Measurements from ENCODE around the gene RAB8B.

The RAB8B gene

GRCh38 chr15:63238171-63238570 is 48.8 kb downstream of the RAB8B start:
- no peak overlapping the region for H3K27ac ChIP-seq (ENCODE audit: low read length)
- H3K9me2 ChIP-seq (replicated peaks; ENCODE audit: insufficient read depth, low read length): no peaks in the 10 kb centered on the region
- no peaks in the 10 kb centered on the region for H4K20me1 ChIP-seq (ENCODE audit: insufficient read depth, low read length)
- no peak overlapping the region for H2AFZ ChIP-seq (ENCODE audit: low read length)
- H3K9ac ChIP-seq (ENCODE audit: low read length): no peak overlapping the region
- no peaks in the 10 kb centered on the region for H3K36me3 ChIP-seq (replicated peaks; ENCODE audit: insufficient read depth, low read length)
- DNase-seq: no peak
- H3K79me2 ChIP-seq (ENCODE audit: low read length): peaks cover 13% of the 10 kb centered on the region; the same call in 1 of the 2 replicates
- no peak overlapping the region for H3K4me3 ChIP-seq (ENCODE audit: low read length)
- H3F3A ChIP-seq (ENCODE audit: insufficient read depth, low read length): no peaks in the 10 kb centered on the region
- H3K4me2 ChIP-seq (ENCODE audit: low read depth, low read length): no peak overlapping the region
- H3K9me3 ChIP-seq (replicated peaks; ENCODE audit: insufficient read depth, low read length): no peaks in the 10 kb centered on the region
- peaks cover 3% of the 10 kb centered on the region for H3K4me1 ChIP-seq (ENCODE audit: low read length)
- H3K27me3 ChIP-seq (replicated peaks; ENCODE audit: insufficient read depth, low read length): no peaks in the 10 kb centered on the region
- no peak for TF ChIP-seq EZH2 (optimal IDR thresholded peaks at IDR 0.05; ENCODE audit: low read depth, low read length)

- Histone ChIP-seq H3K27me3 (replicated peaks; ENCODE audit: insufficient read depth, low read length) (no peaks in the 10 kb centered on the region), H3K9ac (ENCODE audit: low read length) (no peak overlapping the region), H3K9me3 (replicated peaks; ENCODE audit: insufficient read depth, low read length) (no peaks in the 10 kb centered on the region), H4K20me1 (ENCODE audit: insufficient read depth, low read length) (no peaks in the 10 kb centered on the region), H3K36me3 (replicated peaks; ENCODE audit: insufficient read depth, low read length) (no peaks in the 10 kb centered on the region), H3K79me2 (ENCODE audit: low read length) (peaks cover 13% of the 10 kb centered on the region; the same call in 1 of the 2 replicates), H2AFZ (ENCODE audit: low read length) (no peak overlapping the region), H3K4me2 (ENCODE audit: low read depth, low read length) (no peak overlapping the region), H3K4me3 (ENCODE audit: low read length) (no peak overlapping the region), H3K4me1 (ENCODE audit: low read length) (peaks cover 3% of the 10 kb centered on the region), H3K9me2 (replicated peaks; ENCODE audit: insufficient read depth, low read length) (no peaks in the 10 kb centered on the region), H3F3A (ENCODE audit: insufficient read depth, low read length) (no peaks in the 10 kb centered on the region), H3K27ac (ENCODE audit: low read length) (no peak overlapping the region)
- TF ChIP-seq EZH2 (optimal IDR thresholded peaks at IDR 0.05; ENCODE audit: low read depth, low read length): no peak
- no peak for TF ChIP-seq CTCF (IDR thresholded peaks at IDR 0.05; ENCODE audit: low read length)
- no peak for TF ChIP-seq EZH2phosphoT487 (IDR thresholded peaks at IDR 0.05; ENCODE audit: low read length)
- peak; percentile 26 for DNase-seq
Observed at GRCh38 chr15:63238796-63239195, 49.4 kb downstream of the RAB8B start.

GRCh38 chr15:63240109-63240508 is 50.7 kb downstream of the RAB8B start:
- no peaks in the 10 kb centered on the region for H3K9me2 ChIP-seq (replicated peaks; ENCODE audit: insufficient read depth, low read length)
- H3K4me1 ChIP-seq (ENCODE audit: low read length): peaks cover 3% of the 10 kb centered on the region
- DNase-seq: no peak
- no peak overlapping the region for H3K27ac ChIP-seq (ENCODE audit: low read length)
- H3K27me3 ChIP-seq (replicated peaks; ENCODE audit: insufficient read depth, low read length): no peaks in the 10 kb centered on the region
- no peak overlapping the region for H2AFZ ChIP-seq (ENCODE audit: low read length)
- H3F3A ChIP-seq (ENCODE audit: insufficient read depth, low read length): no peaks in the 10 kb centered on the region
- H3K79me2 ChIP-seq (ENCODE audit: low read length): peaks cover 13% of the 10 kb centered on the region; the same call in 1 of the 2 replicates
- H3K9me3 ChIP-seq (replicated peaks; ENCODE audit: insufficient read depth, low read length): no peaks in the 10 kb centered on the region
- no peaks in the 10 kb centered on the region for H3K36me3 ChIP-seq (replicated peaks; ENCODE audit: insufficient read depth, low read length)
- TF ChIP-seq EZH2 (optimal IDR thresholded peaks at IDR 0.05; ENCODE audit: low read depth, low read length) (no peak), EZH2phosphoT487 (IDR thresholded peaks at IDR 0.05; ENCODE audit: low read length) (no peak), CTCF (IDR thresholded peaks at IDR 0.05; ENCODE audit: low read length) (no peak)
- no peaks in the 10 kb centered on the region for H4K20me1 ChIP-seq (ENCODE audit: insufficient read depth, low read length)
- H3K9ac ChIP-seq (ENCODE audit: low read length): no peak overlapping the region
- H3K4me2 ChIP-seq (ENCODE audit: low read depth, low read length): no peak overlapping the region
- no peak overlapping the region for H3K4me3 ChIP-seq (ENCODE audit: low read length)

- H3K27me3 ChIP-seq (replicated peaks; ENCODE audit: insufficient read depth, low read length): no peaks in the 10 kb centered on the region
- no peak overlapping the region for H2AFZ ChIP-seq (ENCODE audit: low read length)
- H3K9me3 ChIP-seq (replicated peaks; ENCODE audit: insufficient read depth, low read length): no peaks in the 10 kb centered on the region
- H4K20me1 ChIP-seq (ENCODE audit: insufficient read depth, low read length): no peaks in the 10 kb centered on the region
- peaks cover 3% of the 10 kb centered on the region for H3K4me1 ChIP-seq (ENCODE audit: low read length)
- no peak overlapping the region for H3K4me3 ChIP-seq (ENCODE audit: low read length)
- H3K27ac ChIP-seq (ENCODE audit: low read length): no peak overlapping the region
- DNase-seq: no peak
- H3F3A ChIP-seq (ENCODE audit: insufficient read depth, low read length): no peaks in the 10 kb centered on the region
- no peak overlapping the region for H3K4me2 ChIP-seq (ENCODE audit: low read depth, low read length)
- H3K9me2 ChIP-seq (replicated peaks; ENCODE audit: insufficient read depth, low read length): no peaks in the 10 kb centered on the region
- peaks cover 13% of the 10 kb centered on the region; the same call in 1 of the 2 replicates for H3K79me2 ChIP-seq (ENCODE audit: low read length)
- TF ChIP-seq EZH2phosphoT487 (IDR thresholded peaks at IDR 0.05; ENCODE audit: low read length) (no peak), EZH2 (optimal IDR thresholded peaks at IDR 0.05; ENCODE audit: low read depth, low read length) (no peak), CTCF (IDR thresholded peaks at IDR 0.05; ENCODE audit: low read length) (no peak)
- H3K9ac ChIP-seq (ENCODE audit: low read length): no peak overlapping the region
- H3K36me3 ChIP-seq (replicated peaks; ENCODE audit: insufficient read depth, low read length): no peaks in the 10 kb centered on the region
Observed at GRCh38 chr15:63241316-63241715, 51.9 kb downstream of the RAB8B start.

All from MM.1S (cell line).